Thoracic aorta (tissue), 2 donors: Measurements from ENCODE around the gene LRP10. TPM values are rescaled to one million over a fixed set of nuclear protein-coding genes. Genes with fewer than 3 reads are reported as not detected.

Experiments used
- ATAC-seq: fragments of 150-250 bp; one replicate; pipeline ENCODE4 v1.8.0; 2017; ENCODE audit warnings: low read depth; ENCODE audit not compliant: insufficient number of reproducible peaks, low FRiP score
- DNase-seq: peaks from one replicate; pipeline ENCODE4 v3.0.0-alpha.2; 2020; ENCODE audit warnings: low spot score
- H3K27ac ChIP-seq, 2 donors: fragments of 200-600 bp; sonication (generic); 1 replicate in 1 of 2; 2 replicates in 1 of 2; pipeline ENCODE4 v1.5.1; 2016; ENCODE audit warnings: mild to moderate bottlenecking in 2 of 2, moderate library complexity in 2 of 2
- H3K27me3 ChIP-seq: fragments of 200-600 bp; sonication (generic); replicated peaks from 2 replicates; pipeline ENCODE4 v1.6.0; 2016; ENCODE audit warnings: mild to moderate bottlenecking; ENCODE audit not compliant: insufficient read depth
- H3K36me3 ChIP-seq: fragments of 200-600 bp; sonication (generic); one replicate; pipeline ENCODE4 v1.5.1; 2016
- H3K4me1 ChIP-seq, 2 donors: fragments of 200-600 bp; sonication (generic); 1 replicate in 1 of 2; 2 replicates in 1 of 2; pipeline versions ENCODE4 v1.5.1 to v1.6.0; 2016; ENCODE audit warnings: low read depth in 2 of 2, mild to moderate bottlenecking in 1 of 2; ENCODE audit not compliant: control insufficient read depth in 1 of 2
- H3K4me3 ChIP-seq: fragments of 200-600 bp; sonication (generic); 2 replicates; pipeline ENCODE4 v1.5.1; 2016; ENCODE audit warnings: mild to moderate bottlenecking
- H3K9me3 ChIP-seq: fragments of 200-600 bp; sonication (generic); 2 replicates; pipeline ENCODE4 v1.5.1; 2016
- total RNA-seq, 2 donors: library from RNA; depleted of rRNA; stranded (reverse); fragments of >200 nt; gene quantifications; one replicate each; pipeline versions ENCODE4 v1.1.0 to v1.2.3, GENCODE V29; 2016
- TF ChIP-seq, protein P1 (sequence below): fragments of 200-600 bp; sonication (generic); IDR thresholded peaks from one replicate; pipeline ENCODE4 v1.5.1; 2019; ENCODE audit warnings: antibody characterized with exemption

LRP10 gene
- total RNA-seq, 2 donors from 2014 or later = 158 to 209 TPM

- peaks cover 0 to 28% of the 10 kb centered on the region in 2 donors for H3K4me1 ChIP-seq
- ATAC-seq (no peak), DNase-seq (no peak)
- H3K36me3 ChIP-seq = peaks cover 56% of the 10 kb centered on the region
- no peaks in the 10 kb centered on the region for H3K9me3 ChIP-seq
- TF ChIP-seq, protein P1, sequence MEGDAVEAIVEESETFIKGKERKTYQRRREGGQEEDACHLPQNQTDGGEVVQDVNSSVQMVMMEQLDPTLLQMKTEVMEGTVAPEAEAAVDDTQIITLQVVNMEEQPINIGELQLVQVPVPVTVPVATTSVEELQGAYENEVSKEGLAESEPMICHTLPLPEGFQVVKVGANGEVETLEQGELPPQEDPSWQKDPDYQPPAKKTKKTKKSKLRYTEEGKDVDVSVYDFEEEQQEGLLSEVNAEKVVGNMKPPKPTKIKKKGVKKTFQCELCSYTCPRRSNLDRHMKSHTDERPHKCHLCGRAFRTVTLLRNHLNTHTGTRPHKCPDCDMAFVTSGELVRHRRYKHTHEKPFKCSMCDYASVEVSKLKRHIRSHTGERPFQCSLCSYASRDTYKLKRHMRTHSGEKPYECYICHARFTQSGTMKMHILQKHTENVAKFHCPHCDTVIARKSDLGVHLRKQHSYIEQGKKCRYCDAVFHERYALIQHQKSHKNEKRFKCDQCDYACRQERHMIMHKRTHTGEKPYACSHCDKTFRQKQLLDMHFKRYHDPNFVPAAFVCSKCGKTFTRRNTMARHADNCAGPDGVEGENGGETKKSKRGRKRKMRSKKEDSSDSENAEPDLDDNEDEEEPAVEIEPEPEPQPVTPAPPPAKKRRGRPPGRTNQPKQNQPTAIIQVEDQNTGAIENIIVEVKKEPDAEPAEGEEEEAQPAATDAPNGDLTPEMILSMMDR = no peak
- H3K27me3 ChIP-seq = no peaks in the 10 kb centered on the region
- H3K4me3 ChIP-seq = no peak overlapping the region
- no peak overlapping the region for H3K27ac ChIP-seq
Observed at GRCh38 chr14:22878271-22879246, 7.0 kb downstream of the LRP10 start.

GRCh38 chr14:22882064-22882463 is 10.5 kb downstream of the LRP10 start:
- Histone ChIP-seq H3K9me3 (no peaks in the 10 kb centered on the region), H3K27me3 (no peaks in the 10 kb centered on the region), H3K4me3 (no peak overlapping the region), H3K36me3 (peaks cover 21% of the 10 kb centered on the region), H3K4me1 (peaks cover 0 to 8% of the 10 kb centered on the region in 2 donors), H3K27ac (no peak overlapping the region)
- TF ChIP-seq, protein P1 = no peak
- no peak for DNase-seq
- no peak for ATAC-seq

GRCh38 chr14:22882529-22883172 is 11.1 kb downstream of the LRP10 start:
- H3K4me1 ChIP-seq = peaks cover 3 to 14% of the 10 kb centered on the region in 2 donors
- DNase-seq (no peak), ATAC-seq (no peak)
- H3K27ac ChIP-seq = no peak overlapping the region
- TF ChIP-seq, protein P1 = no peak
- H3K9me3 ChIP-seq = no peaks in the 10 kb centered on the region
- H3K4me3 ChIP-seq = no peak overlapping the region
- peaks cover 15% of the 10 kb centered on the region for H3K36me3 ChIP-seq
- no peaks in the 10 kb centered on the region for H3K27me3 ChIP-seq

DNA sequence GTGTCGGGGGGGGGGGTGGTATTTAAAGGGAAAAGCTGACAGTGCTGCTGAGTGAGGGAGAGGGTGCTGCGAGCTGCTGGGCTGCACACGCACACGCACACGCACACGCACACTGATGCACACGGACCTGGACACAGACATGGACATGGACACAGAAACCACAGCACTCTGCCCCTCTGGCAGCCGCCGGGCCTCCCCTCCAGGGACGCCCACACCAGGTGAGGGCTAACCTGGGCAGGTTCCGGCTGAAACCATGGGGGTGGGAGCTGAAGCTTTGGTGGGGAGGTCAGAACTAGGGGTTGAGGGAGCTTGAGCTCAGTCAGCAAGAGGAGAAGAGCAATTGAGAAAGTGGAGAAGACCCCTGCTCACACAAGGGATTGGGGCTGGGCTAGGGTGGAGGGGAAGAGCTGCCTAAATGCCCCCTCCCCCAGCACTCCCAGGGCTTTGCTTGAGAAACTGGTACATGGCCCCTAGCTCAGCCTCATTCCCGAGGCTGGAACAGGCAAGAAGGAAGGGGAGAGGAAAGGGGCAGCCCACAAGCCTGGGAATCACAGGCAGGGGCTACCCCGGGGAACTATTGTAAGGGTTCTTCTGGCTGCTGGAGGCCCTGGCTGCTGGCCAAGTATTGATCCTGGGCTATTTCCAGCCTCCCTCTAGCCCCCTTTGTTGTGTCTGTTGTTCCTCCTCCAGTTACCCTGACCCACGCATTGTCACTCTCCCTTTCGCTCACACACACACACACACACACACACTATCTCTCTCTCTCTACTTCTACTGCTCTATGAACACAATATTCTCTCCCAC is 11.8 kb downstream of the LRP10 start, which contains the start of gene REM2:
Gene REM2 (plus strand): TSS at position 50 of the 804 bp plus-strand sequence. CDS start 66 bp downstream, at position 116.
- no peak within 1 kb of the TSS for H3K27ac ChIP-seq
- no peak within 1 kb of the TSS for H3K4me3 ChIP-seq
- no peaks in the 10 kb centered on the region for H3K9me3 ChIP-seq
- TF ChIP-seq, protein P1 = no peak
- DNase-seq (no peak), ATAC-seq (no peak)
- H3K4me1 ChIP-seq = peaks cover 4 to 20% of the 10 kb centered on the region in 2 donors
- no peaks in the 10 kb centered on the region for H3K27me3 ChIP-seq
- H3K36me3 ChIP-seq = peaks cover 8% of the 10 kb centered on the region
